GM19351 (cell line): ENCODE measurements around the gene RASAL2.

ENCODE experiments used
- ATAC-seq: cut with Tn5 transposase; IDR thresholded peaks from one replicate; pipeline ENCODE4 v1.9.1; 2021; ENCODE audit warnings: mild to moderate bottlenecking, moderate library complexity; ENCODE audit not compliant: unreplicated experiment

RASAL2 gene

GRCh38 chr1:178483251-178483957 lies 389.5 kb downstream of the RASAL2 start:
- no peak for ATAC-seq

- no peak for ATAC-seq
Measured at GRCh38 chr1:178484698-178485225, 390.9 kb downstream of the RASAL2 start.

GRCh38 chr1:178485541-178485981 lies 391.7 kb downstream of the RASAL2 start:
- no peak for ATAC-seq

GRCh38 chr1:178486100-178487069 lies 392.5 kb downstream of the RASAL2 start:
- ATAC-seq, result no peak

GRCh38 chr1:178487070-178487615 lies 393.2 kb downstream of the RASAL2 start:
- no peak for ATAC-seq

GRCh38 chr1:178488393-178488792 lies 394.5 kb downstream of the RASAL2 start:
- no peak for ATAC-seq

- ATAC-seq, result no peak
Measured at GRCh38 chr1:178489399-178489798, 395.5 kb downstream of the RASAL2 start.

GRCh38 chr1:178490136-178490535 lies 396.2 kb downstream of the RASAL2 start:
- ATAC-seq, result no peak

- ATAC-seq, result no peak
Measured at GRCh38 chr1:178490967-178491366, 397.1 kb downstream of the RASAL2 start.

- no peak for ATAC-seq
Measured at GRCh38 chr1:178491721-178492120, 397.8 kb downstream of the RASAL2 start.

- no peak for ATAC-seq
Measured at GRCh38 chr1:178492341-178492740, 398.4 kb downstream of the RASAL2 start.

GRCh38 chr1:178493301-178493741 lies 399.4 kb downstream of the RASAL2 start:
- no peak for ATAC-seq

- ATAC-seq, result no peak
Measured at GRCh38 chr1:178494569-178494971, 400.7 kb downstream of the RASAL2 start.

- no peak for ATAC-seq
Measured at GRCh38 chr1:178495158-178495557, 401.3 kb downstream of the RASAL2 start.

GRCh38 chr1:178495741-178496409 lies 402.0 kb downstream of the RASAL2 start:
- ATAC-seq, result no peak

GRCh38 chr1:178496410-178497135 lies 402.7 kb downstream of the RASAL2 start, which contains the start of gene CLEC20A:
Gene CLEC20A, minus strand, starts transcription at chr1:178496964. Its CDS starts 25 bp downstream, at chr1:178496939.
- ATAC-seq, result no peak

GRCh38 chr1:178497903-178498478 lies 404.1 kb downstream of the RASAL2 start:
- no peak for ATAC-seq

GRCh38 chr1:178498896-178499675 lies 405.2 kb downstream of the RASAL2 start:
- ATAC-seq, result no peak
